Astrocyte (in vitro differentiated cells and primary cell): ENCODE measurements around the gene CFAP141. TPM values are rescaled to one million over a fixed set of nuclear protein-coding genes. Genes with fewer than 3 reads are reported as not detected.

Experiments
- DNase-seq: peaks from one replicate; pipeline ENCODE4 v3.0.0-alpha.2; 2010; ENCODE audit warnings: low read depth
- FAIRE-seq: peaks from 2 replicates; lab custom pipeline; 2011; peaks lifted over from hg19 to GRCh38; lab: Jason Lieb, UNC
- H2AFZ ChIP-seq: 2 replicates; pipeline ENCODE4 v1.6.0; 2012; ENCODE audit warnings: low read depth, low read length, inconsistent platforms
- H3K27ac ChIP-seq: 2 replicates; pipeline ENCODE4 v1.5.1; 2011; ENCODE audit warnings: low read depth, low read length, inconsistent platforms
- H3K27me3 ChIP-seq: 2 replicates; pipeline ENCODE4 v1.6.0; 2011; ENCODE audit warnings: low read length, inconsistent platforms; ENCODE audit not compliant: insufficient read depth
- H3K36me3 ChIP-seq: 2 replicates; pipeline ENCODE4 v1.5.1; 2011; ENCODE audit warnings: low read length, inconsistent platforms; ENCODE audit not compliant: insufficient read depth
- H3K4me1 ChIP-seq: 2 replicates; pipeline ENCODE4 v1.5.1; 2011; ENCODE audit warnings: low read length, inconsistent platforms; ENCODE audit not compliant: insufficient read depth
- H3K4me2 ChIP-seq: 2 replicates; pipeline ENCODE4 v1.6.0; 2012; ENCODE audit warnings: low read length, inconsistent platforms
- H3K4me3 ChIP-seq: 2 replicates; pipeline ENCODE4 v1.5.1; 2011; ENCODE audit warnings: low read depth, mild to moderate bottlenecking, low read length, inconsistent platforms; ENCODE audit not compliant: insufficient read depth
- H3K79me2 ChIP-seq: 2 replicates; pipeline ENCODE4 v1.6.0; 2012; ENCODE audit warnings: mild to moderate bottlenecking, low read length, inconsistent platforms; ENCODE audit not compliant: insufficient read depth
- H3K9ac ChIP-seq: 2 replicates; pipeline ENCODE4 v1.6.0; 2012; ENCODE audit warnings: mild to moderate bottlenecking, low read length, inconsistent platforms
- H3K9me3 ChIP-seq: 2 replicates; pipeline ENCODE4 v1.5.1; 2012; ENCODE audit warnings: low read depth, mild to moderate bottlenecking, low read length, inconsistent platforms; ENCODE audit not compliant: insufficient read depth
- H4K20me1 ChIP-seq: 2 replicates; pipeline ENCODE4 v1.6.0; 2012; ENCODE audit warnings: low read length, inconsistent platforms; ENCODE audit not compliant: insufficient read depth
- H3K27ac Mint-ChIP-seq: one replicate; pipeline ENCODE4 v1.8.0; 2021; ENCODE audit warnings: mild to moderate bottlenecking, mixed read lengths; ENCODE audit not compliant: unreplicated experiment
- H3K27me3 Mint-ChIP-seq: one replicate; pipeline ENCODE4 v1.8.0; 2021; ENCODE audit warnings: low read depth, mixed read lengths; ENCODE audit not compliant: unreplicated experiment
- H3K36me3 Mint-ChIP-seq: one replicate; pipeline ENCODE4 v1.8.0; 2021; ENCODE audit warnings: low read depth, mixed read lengths; ENCODE audit not compliant: unreplicated experiment
- H3K4me1 Mint-ChIP-seq: one replicate; pipeline ENCODE4 v1.8.0; 2021; ENCODE audit warnings: low read depth, mixed read lengths; ENCODE audit not compliant: unreplicated experiment
- H3K4me3 Mint-ChIP-seq: one replicate; pipeline ENCODE4 v1.8.0; 2021; ENCODE audit warnings: mild to moderate bottlenecking, moderate library complexity, mixed read lengths; ENCODE audit not compliant: unreplicated experiment
- H3K9me3 Mint-ChIP-seq: one replicate; pipeline ENCODE4 v1.8.0; 2021; ENCODE audit warnings: mild to moderate bottlenecking, mixed read lengths; ENCODE audit not compliant: unreplicated experiment
- CTCF ChIP-seq: IDR thresholded peaks from 2 replicates; pipeline ENCODE4 v1.5.1; 2011; ENCODE audit warnings: low read depth, mild to moderate bottlenecking, inconsistent platforms, low read length, moderate library complexity; ENCODE audit not compliant: insufficient read depth
- EZH2 ChIP-seq: IDR thresholded peaks from 2 replicates; pipeline ENCODE4 v1.6.1; 2012; ENCODE audit warnings: mild to moderate bottlenecking, low read length, inconsistent platforms; ENCODE audit not compliant: insufficient read depth
- total RNA-seq: library from RNA; stranded (reverse); gene quantifications from 2 replicates; pipeline ENCODE4 v1.2.1, GENCODE V29; 2021

The CFAP141 gene
- total RNA-seq, 1 donor from 2014 or later: not detected

- no peaks in the 10 kb centered on the region for H3K9me3 Mint-ChIP-seq
- H3K4me3 ChIP-seq: peak overlapping the region; percentile 82
- peaks cover 31% of the 10 kb centered on the region for H3K36me3 ChIP-seq
- H3K27ac ChIP-seq: peak overlapping the region; percentile 94
- peaks cover 13% of the 10 kb centered on the region for H3K36me3 Mint-ChIP-seq
- TF ChIP-seq CTCF (no peak), EZH2 (no peak)
- H3K4me3 Mint-ChIP-seq: peak overlapping the region; percentile 99
- no peak overlapping the region for H2AFZ ChIP-seq
- peaks cover 23% of the 10 kb centered on the region for H3K4me1 Mint-ChIP-seq
- H3K9ac ChIP-seq: peak overlapping the region; percentile 97
- H3K27ac Mint-ChIP-seq: peak overlapping the region; percentile 43
- H3K4me2 ChIP-seq: peak overlapping the region; percentile 87
- no peaks in the 10 kb centered on the region for H3K27me3 Mint-ChIP-seq
- no peak for FAIRE-seq
- no peak for DNase-seq
- H4K20me1 ChIP-seq: peaks cover 78% of the 10 kb centered on the region
- H3K4me1 ChIP-seq: peaks cover 23% of the 10 kb centered on the region
- no peaks in the 10 kb centered on the region for H3K9me3 ChIP-seq
- no peaks in the 10 kb centered on the region for H3K27me3 ChIP-seq
- peaks cover 94% of the 10 kb centered on the region for H3K79me2 ChIP-seq
Observed at GRCh38 chr1:154222518-154222917, 16.4 kb upstream of the CFAP141 start.

DNA sequence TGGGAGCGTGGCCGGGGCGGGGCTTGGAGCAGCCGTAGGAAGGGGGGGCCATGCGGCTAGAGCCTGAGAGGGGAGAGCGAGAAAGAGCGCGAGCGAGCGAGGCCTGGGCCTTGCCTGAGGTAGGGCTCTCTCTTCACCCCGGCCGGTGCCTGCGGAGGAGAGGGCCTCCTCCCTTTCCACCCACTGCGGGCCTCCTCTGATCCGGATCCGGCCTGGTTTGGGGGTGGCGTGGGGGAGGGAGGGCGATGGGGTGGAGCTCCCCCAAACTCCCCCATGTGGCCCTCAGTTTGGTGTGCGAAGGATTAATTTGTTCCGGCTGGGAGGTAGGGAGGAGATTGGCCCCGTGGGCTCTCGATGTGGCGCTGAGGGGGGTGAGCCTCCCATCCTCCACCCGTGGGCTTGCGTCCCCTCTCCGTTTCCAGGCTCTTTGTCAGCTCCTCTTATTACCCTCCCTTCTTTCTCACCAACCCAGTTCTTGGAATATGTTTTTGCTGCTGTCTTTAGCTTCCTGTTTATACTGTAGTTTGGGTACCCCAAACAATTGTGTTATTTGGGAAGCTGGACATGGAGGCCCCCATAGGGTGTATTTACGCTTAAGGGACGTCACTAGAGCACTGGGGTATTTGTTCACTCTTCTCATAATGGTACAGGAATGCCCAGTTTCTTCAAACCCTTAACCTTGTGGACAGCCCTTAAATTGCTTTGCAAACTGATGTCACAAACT lies 15.3 kb upstream of the CFAP141 start:
- FAIRE-seq: no peak
- TF ChIP-seq EZH2 (no peak), CTCF (no peak)

DNA sequence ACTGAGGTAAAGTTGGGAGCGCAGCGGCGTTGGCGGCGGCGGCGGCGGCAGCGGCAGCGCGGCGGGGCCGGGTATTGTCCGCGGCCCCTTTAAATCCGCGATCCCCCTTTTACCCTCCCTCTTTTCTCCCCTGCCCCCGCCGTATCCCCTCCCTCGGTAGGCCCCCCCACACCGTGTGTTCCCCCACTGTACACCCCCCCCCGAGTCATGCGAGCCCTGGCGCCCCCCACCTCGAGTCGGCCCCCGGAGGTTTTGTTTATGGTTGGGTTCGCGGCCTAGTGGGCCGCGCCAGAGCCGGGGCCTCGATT lies 14.8 kb upstream of the CFAP141 start:
- Mint-ChIP-seq H3K4me1 (peaks cover 24% of the 10 kb centered on the region), H3K27me3 (no peaks in the 10 kb centered on the region), H3K9me3 (no peaks in the 10 kb centered on the region), H3K4me3 (peak overlapping the region; percentile 99), H3K36me3 (peaks cover 13% of the 10 kb centered on the region), H3K27ac (peak overlapping the region; percentile 99)
- no peak for DNase-seq
- Histone ChIP-seq H3K27me3 (no peaks in the 10 kb centered on the region), H3K4me3 (peak overlapping the region; percentile 82), H2AFZ (no peak overlapping the region), H3K27ac (peak overlapping the region; percentile 94), H3K9ac (peak overlapping the region; percentile 97), H3K36me3 (peaks cover 22% of the 10 kb centered on the region), H3K4me1 (peaks cover 23% of the 10 kb centered on the region), H3K9me3 (no peaks in the 10 kb centered on the region), H4K20me1 (peaks cover 67% of the 10 kb centered on the region), H3K79me2 (peaks cover 94% of the 10 kb centered on the region), H3K4me2 (peak overlapping the region; percentile 87)
- TF ChIP-seq CTCF: no peak
- no peak for TF ChIP-seq EZH2
- no peak for FAIRE-seq

More for the DNA sequence above, 15.3 kb upstream of the CFAP141 start:
- Histone ChIP-seq H3K9me3 (no peaks in the 10 kb centered on the region), H4K20me1 (peaks cover 72% of the 10 kb centered on the region), H3K4me2 (peak overlapping the region; percentile 87), H3K36me3 (peaks cover 27% of the 10 kb centered on the region), H3K4me1 (peaks cover 23% of the 10 kb centered on the region), H3K4me3 (peak overlapping the region; percentile 82), H3K27ac (peak overlapping the region; percentile 94), H2AFZ (peak overlapping the region; percentile 26), H3K27me3 (no peaks in the 10 kb centered on the region), H3K79me2 (peaks cover 94% of the 10 kb centered on the region), H3K9ac (peak overlapping the region; percentile 97)
- Mint-ChIP-seq H3K36me3 (peaks cover 13% of the 10 kb centered on the region), H3K27me3 (no peaks in the 10 kb centered on the region), H3K27ac (peak overlapping the region; percentile 99), H3K4me1 (peaks cover 24% of the 10 kb centered on the region), H3K4me3 (peak overlapping the region; percentile 99), H3K9me3 (no peaks in the 10 kb centered on the region)
- peak; percentile 78 for DNase-seq
